GM19372 (cell line): ENCODE data around the gene ATP8B4.

Source experiments
- ATAC-seq: cut with Tn5 transposase; IDR thresholded peaks from one replicate; pipeline ENCODE4 v1.9.1; 2021; ENCODE audit warnings: mild to moderate bottlenecking, low read depth, moderate library complexity; ENCODE audit not compliant: unreplicated experiment

The ATP8B4 gene

GRCh38 chr15:49831206-49831965, 287.6 kb downstream of the ATP8B4 start:
- ATAC-seq: no peak

- no peak for ATAC-seq
Observed at GRCh38 chr15:49830391-49830790, 288.6 kb downstream of the ATP8B4 start.

DNA sequence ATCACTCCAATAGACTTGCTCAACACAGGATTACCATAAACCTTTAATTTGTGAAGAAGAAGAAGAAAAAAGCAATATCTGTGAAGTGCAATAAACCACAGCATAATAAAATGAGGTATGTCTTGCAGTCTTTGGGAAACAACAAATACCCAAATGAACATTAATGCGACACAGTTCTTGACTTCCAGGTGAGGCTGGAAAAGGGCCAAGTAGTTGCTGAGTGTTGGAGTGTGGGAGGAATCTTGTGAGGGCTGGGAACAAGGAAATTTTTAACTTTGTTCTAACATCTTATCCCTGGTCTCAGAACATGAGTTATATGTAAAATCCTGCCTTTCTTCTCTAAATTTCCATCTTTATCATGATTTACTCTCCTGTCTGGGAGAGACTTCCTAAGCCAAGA, 291.7 kb downstream of the ATP8B4 start:
- no peak for ATAC-seq

GRCh38 chr15:49826640-49827234, 292.3 kb downstream of the ATP8B4 start:
- no peak for ATAC-seq

- no peak for ATAC-seq
Observed at GRCh38 chr15:49824775-49825099, 294.3 kb downstream of the ATP8B4 start.

- ATAC-seq: no peak
Observed at GRCh38 chr15:49823987-49824774, 294.9 kb downstream of the ATP8B4 start.

DNA sequence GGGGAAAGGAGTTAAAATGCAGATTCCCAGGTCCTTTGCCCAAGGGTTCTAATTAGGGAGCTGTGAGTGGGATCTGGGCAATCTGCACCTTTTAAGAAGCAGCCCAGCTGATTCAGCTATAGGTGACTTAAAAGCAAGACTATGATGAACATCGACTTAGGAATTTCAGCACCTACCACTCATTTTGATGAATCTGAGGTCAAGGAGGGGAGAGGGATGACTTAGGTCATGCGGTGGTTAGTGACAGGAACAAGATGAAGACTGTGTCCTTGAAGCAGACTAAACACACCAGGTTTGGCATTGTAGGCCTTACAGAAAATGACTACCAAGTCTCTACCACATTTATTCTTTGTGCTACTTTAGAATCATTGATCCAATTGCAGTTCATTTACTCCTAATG, 301.9 kb downstream of the ATP8B4 start:
- ATAC-seq: no peak

DNA sequence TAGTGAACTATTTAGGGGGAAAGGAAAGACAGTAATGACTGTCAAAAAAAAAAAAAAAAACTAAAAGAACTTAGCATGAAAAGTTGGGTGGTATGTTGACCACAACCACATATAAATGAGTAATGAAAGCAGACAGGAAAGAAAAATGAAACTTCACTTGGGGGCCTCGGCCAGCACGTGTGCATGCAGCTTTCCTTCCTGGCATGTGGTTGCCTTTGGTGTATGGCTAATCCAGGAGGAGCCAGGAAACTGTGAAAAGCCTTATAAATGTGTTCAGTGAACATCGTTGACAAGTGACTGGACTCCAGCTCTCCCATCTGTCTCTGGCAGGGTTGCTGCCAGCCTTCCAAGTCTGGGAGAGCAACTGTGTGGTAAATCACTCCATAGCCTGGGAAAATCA, 303.1 kb downstream of the ATP8B4 start:
- no peak for ATAC-seq

GRCh38 chr15:49815526-49815925, 303.5 kb downstream of the ATP8B4 start:
- no peak for ATAC-seq

GRCh38 chr15:49814709-49815108, 304.3 kb downstream of the ATP8B4 start:
- ATAC-seq: no peak

- no peak for ATAC-seq
Observed at GRCh38 chr15:49813625-49814024, 305.4 kb downstream of the ATP8B4 start.

DNA sequence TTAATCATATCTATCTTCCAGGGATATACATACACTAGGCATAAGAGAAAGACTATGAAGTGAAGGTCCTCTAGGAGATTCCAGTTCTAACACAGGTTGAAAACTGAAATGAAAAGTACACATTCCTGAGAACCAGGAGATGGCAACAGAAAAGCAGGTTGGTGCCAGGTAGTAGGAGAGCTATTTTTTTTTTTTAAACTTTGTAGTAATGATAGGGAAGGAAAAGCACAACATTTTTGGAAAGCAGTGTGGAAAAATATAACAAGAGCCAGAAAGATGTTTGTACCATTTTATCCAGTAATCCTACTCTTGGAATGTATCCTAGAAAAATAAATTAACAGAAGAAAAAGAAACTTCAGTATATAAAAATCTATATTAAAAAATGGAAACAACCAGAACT, 308.3 kb downstream of the ATP8B4 start:
- ATAC-seq: no peak

GRCh38 chr15:49809894-49810609, 309.0 kb downstream of the ATP8B4 start:
- ATAC-seq: no peak

DNA sequence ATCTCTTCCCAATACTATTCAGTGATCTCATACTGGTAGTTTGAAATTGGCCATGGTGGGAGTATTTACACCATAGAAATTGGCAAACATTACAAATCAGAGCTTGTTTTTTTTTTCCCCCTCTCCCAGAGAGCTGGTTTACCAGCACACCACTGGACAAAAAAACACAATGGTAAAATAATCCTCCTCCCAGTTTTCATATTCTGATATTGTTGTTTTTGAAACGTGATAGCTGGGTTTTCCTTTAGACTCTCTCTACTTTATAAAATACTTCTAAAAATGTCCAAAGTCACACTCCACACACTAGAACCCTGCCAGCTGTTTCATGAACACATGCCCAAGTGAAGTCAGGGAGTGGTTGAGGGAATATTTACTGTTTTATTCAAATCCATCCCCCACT, 310.7 kb downstream of the ATP8B4 start:
- no peak for ATAC-seq
